Measurements from ENCODE around the gene SPRING1. TPM values are rescaled to one million over a fixed set of nuclear protein-coding genes. Genes with fewer than 3 reads are reported as not detected.

SPRING1 gene
- total RNA-seq = 10 to 100 TPM in 3 of 4 donors, 1 to 10 TPM in 1; 6.2 to 19.2 (median 16.3) TPM

- no peaks in the 10 kb centered on the region for H3K9me3 ChIP-seq
- peak within 1 kb of the TSS; percentile 89 to 98 (median 94) for H3K4me3 ChIP-seq
- H3K4me1 ChIP-seq = peaks cover 14 to 22% (median 19%) of the 10 kb centered on the region in 4 donors
- WGBS = under 1% methylated on average over 60 of the region's 80 CpGs
- intact Hi-C loops (cut with DNase I) = loop anchor here (5.0 kb wide), 1 partner anchor 84 kb away; no protein-coding TSS in a partner anchor
- peak; percentile 100 for DNase-seq (ENCODE audit: extremely low spot score)
- H3K27ac ChIP-seq (replicated peaks in 1 of 4) = peak within 1 kb of the TSS; percentile 76 to 85 (median 78)
- peak; percentile 27 for TF ChIP-seq POLR2A (IDR thresholded peaks at IDR 0.05; ENCODE audit: low read depth)
- TF ChIP-seq EP300 (IDR thresholded peaks at IDR 0.05) = no peak
- TF ChIP-seq POLR2AphosphoS5 (IDR thresholded peaks at IDR 0.05) = peak; percentile 90 to 93
- TF ChIP-seq CTCF (IDR thresholded peaks at IDR 0.05) = peak in 1 of 3 experiments; percentile 32
- H3K27me3 ChIP-seq = no peaks in the 10 kb centered on the region
- peaks cover 0 to 20% (median 13%) of the 10 kb centered on the region in 4 donors for H3K36me3 ChIP-seq
Measured at GRCh38 chr12:116737774-116738657, at the start of gene SPRING1, which contains the start of gene RNFT2. Gene SPRING1, minus strand, starts transcription at chr12:116738069. Its CDS starts 169 bp downstream, at chr12:116737900. Gene RNFT2, plus strand, starts transcription at chr12:116738315. Its CDS starts 2,183 bp downstream, at chr12:116740498.

GRCh38 chr12:116784238-116784612 is 46.4 kb upstream of the SPRING1 start:
- intact Hi-C loops (cut with DNase I) = no loop called here
- no peak for TF ChIP-seq POLR2AphosphoS5 (IDR thresholded peaks at IDR 0.05)
- TF ChIP-seq EP300 (IDR thresholded peaks at IDR 0.05) = no peak
- no peak for TF ChIP-seq CTCF (IDR thresholded peaks at IDR 0.05)
- no peak for TF ChIP-seq POLR2A (IDR thresholded peaks at IDR 0.05; ENCODE audit: low read depth)
- Histone ChIP-seq H3K36me3 (no peaks in the 10 kb centered on the region), H3K4me3 (no peak overlapping the region), H3K4me1 (no peaks in the 10 kb centered on the region), H3K27ac (replicated peaks in 1 of 4) (no peak overlapping the region), H3K27me3 (no peaks in the 10 kb centered on the region), H3K9me3 (no peaks in the 10 kb centered on the region)
- WGBS = 100% methylated on average over 1 of the region's 7 CpGs
- no peak for DNase-seq (ENCODE audit: extremely low spot score)

GRCh38 chr12:116783525-116784237 is 45.8 kb upstream of the SPRING1 start:
- intact Hi-C loops (cut with DNase I) = no loop called here
- H3K9me3 ChIP-seq = no peaks in the 10 kb centered on the region
- no peaks in the 10 kb centered on the region for H3K27me3 ChIP-seq
- no peak for DNase-seq (ENCODE audit: extremely low spot score)
- H3K36me3 ChIP-seq = no peaks in the 10 kb centered on the region
- no peak overlapping the region for H3K4me3 ChIP-seq
- no peaks in the 10 kb centered on the region for H3K4me1 ChIP-seq
- no peak overlapping the region for H3K27ac ChIP-seq (replicated peaks in 1 of 4)
- 79% methylated on average over 5 of the region's 6 CpGs for WGBS
- TF ChIP-seq EP300 (IDR thresholded peaks at IDR 0.05) (no peak), POLR2A (IDR thresholded peaks at IDR 0.05; ENCODE audit: low read depth) (no peak), POLR2AphosphoS5 (IDR thresholded peaks at IDR 0.05) (no peak), CTCF (IDR thresholded peaks at IDR 0.05) (no peak)

GRCh38 chr12:116780942-116781341 is 43.1 kb upstream of the SPRING1 start:
- DNase-seq (ENCODE audit: extremely low spot score) = no peak
- Histone ChIP-seq H3K27ac (replicated peaks in 1 of 4) (no peak overlapping the region), H3K27me3 (no peaks in the 10 kb centered on the region), H3K4me1 (no peaks in the 10 kb centered on the region), H3K9me3 (no peaks in the 10 kb centered on the region), H3K4me3 (no peak overlapping the region), H3K36me3 (no peaks in the 10 kb centered on the region)
- TF ChIP-seq EP300 (IDR thresholded peaks at IDR 0.05) (no peak), POLR2A (IDR thresholded peaks at IDR 0.05; ENCODE audit: low read depth) (no peak), CTCF (IDR thresholded peaks at IDR 0.05) (no peak), POLR2AphosphoS5 (IDR thresholded peaks at IDR 0.05) (no peak)
- intact Hi-C loops (cut with DNase I) = no loop called here
- WGBS = 92% methylated on average over 4 of the region's 4 CpGs

All from esophagus muscularis mucosa (tissue), 4 donors.